Activated CD4-positive, alpha-beta T cell treated with anti-CD3 and anti-CD28 coated beads, Interleukin-2, amount 50 U/mL, for 1 hour (primary cell): ENCODE results near the gene PKMYT1.
"Not testable (repeated sequence)": the region's sequence is repeated elsewhere in the genome, so short reads cannot be mapped to it uniquely, and the experiment has no call there.

ENCODE experiments used
- DNase-seq: peaks from one replicate; pipeline ENCODE4 v3.0.0-alpha.2; 2020

PKMYT1 gene

GRCh38 chr16:2929693-2930092, 50.6 kb downstream of the PKMYT1 start:
- no peak for DNase-seq

GRCh38 chr16:2928796-2929195, 51.5 kb downstream of the PKMYT1 start:
- DNase-seq = no peak

GRCh38 chr16:2928151-2928550, 52.1 kb downstream of the PKMYT1 start:
- DNase-seq = not testable (repeated sequence)

DNA sequence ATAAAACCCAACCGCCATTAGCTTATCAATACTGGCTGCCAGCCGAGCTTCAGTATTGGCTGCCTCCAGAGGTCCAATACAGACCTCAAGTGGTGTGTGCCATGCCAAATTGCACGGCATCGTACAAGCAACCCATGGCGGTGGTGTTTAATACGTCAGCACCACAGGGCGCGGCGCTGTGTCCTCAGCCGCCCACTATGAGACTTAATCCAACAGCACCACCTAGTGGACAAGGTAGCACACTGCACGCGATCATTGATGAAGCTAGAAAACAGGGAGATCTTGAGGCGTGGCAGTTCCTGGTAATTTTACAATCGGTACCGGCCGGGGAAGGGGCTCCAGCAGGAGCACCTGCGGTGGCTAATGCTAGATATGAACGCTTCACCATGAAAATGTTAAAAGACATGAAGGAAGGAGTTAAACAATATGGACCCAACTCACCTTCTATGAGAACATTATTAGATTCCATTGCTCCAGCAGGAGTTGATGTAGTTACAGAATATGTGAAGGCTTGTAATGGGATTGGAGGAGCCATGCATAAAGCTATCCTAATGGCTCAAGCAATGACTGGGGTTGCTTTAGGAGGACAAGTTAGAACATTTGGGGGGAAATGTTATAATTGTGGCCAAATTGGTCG, 53.1 kb downstream of the PKMYT1 start:
- DNase-seq = peak; percentile 85

DNA sequence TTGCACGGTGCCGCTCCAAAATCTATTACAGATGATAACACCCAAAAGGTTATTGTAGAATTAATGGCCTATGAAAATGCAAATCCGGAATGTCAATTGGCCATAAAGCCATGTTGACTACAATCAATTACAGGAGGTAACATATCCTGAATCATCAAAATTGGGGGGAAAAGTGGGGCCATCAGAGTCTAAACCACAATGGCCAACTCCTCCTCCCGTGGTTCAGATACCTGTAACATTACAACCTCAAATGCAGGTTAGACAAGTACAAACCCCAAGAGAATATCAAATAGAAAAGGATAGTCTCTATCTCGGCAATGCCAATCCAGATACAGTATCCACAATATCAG, 53.6 kb downstream of the PKMYT1 start:
- no peak for DNase-seq

DNA sequence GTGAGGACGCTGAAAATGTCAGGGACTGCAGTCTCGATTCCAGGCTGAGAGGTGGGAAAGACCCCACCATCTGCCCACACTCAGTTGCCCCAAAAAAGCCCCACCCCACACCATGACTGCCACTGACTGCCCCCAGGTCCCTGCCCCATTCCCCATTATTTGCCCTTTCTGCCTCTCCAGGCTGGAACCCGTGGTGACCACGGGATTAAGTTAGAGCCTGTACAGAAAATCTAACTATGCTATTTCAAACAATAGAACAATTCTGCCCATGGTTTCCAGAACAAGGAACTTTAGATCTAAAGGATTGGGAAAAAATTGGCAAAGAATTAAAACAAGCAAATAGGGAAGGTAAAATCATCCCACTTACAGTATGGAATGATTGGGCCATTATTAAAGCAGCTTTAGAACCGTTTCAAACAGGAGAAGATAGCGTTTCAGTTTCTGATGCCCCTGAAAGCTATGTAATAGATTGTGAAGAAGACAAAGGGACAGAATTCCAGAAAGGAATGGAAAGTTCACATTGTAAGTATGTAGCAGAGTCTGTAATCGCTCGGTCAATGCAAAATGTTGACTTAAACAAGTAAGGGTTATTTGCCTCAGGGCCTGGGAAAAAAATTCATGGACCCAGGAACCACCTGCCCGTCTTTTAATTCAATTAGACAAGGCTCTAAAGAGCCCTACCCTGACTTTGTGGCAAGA, 54.1 kb downstream of the PKMYT1 start:
- DNase-seq = no peak

GRCh38 chr16:2924901-2925755, 55.1 kb downstream of the PKMYT1 start:
- no peak for DNase-seq

- no peak for DNase-seq
Measured at GRCh38 chr16:2923481-2923880, 56.8 kb downstream of the PKMYT1 start.
